ENCODE measurements around the gene PRKAG1. TPM values are rescaled to one million over a fixed set of nuclear protein-coding genes. Genes with fewer than 3 reads are reported as not detected.

Gene PRKAG1
- total RNA-seq, 1 donor from 2014 or later: 67.0 TPM

GRCh38 chr12:49027846-49028555 is 9.4 kb upstream of the PRKAG1 start:
- TF ChIP-seq CTCF (IDR thresholded peaks at IDR 0.05) (no peak), POLR2AphosphoS5 (IDR thresholded peaks at IDR 0.05; ENCODE audit: insufficient read depth in 1 of 2, low read depth in 1 of 2) (no peak), POLR2A (IDR thresholded peaks at IDR 0.05) (no peak)
- Histone ChIP-seq H3K36me3 (peaks cover 0 to 76% of the 10 kb centered on the region in 2 donors), H3K27me3 (no peaks in the 10 kb centered on the region), H3K27ac (no peak overlapping the region), H3K9me3 (no peaks in the 10 kb centered on the region), H3K4me3 (no peak overlapping the region), H3K4me1 (no peaks in the 10 kb centered on the region)
- intact Hi-C loops (cut with DNase I): no loop called here
- DNase-seq (ENCODE audit: extremely low spot score in 2 of 2): no peak

GRCh38 chr12:49026678-49027480 is 8.3 kb upstream of the PRKAG1 start:
- Histone ChIP-seq H3K4me1 (no peaks in the 10 kb centered on the region), H3K9me3 (no peaks in the 10 kb centered on the region), H3K27ac (no peak overlapping the region), H3K27me3 (no peaks in the 10 kb centered on the region), H3K36me3 (peaks cover 0 to 76% of the 10 kb centered on the region in 2 donors), H3K4me3 (no peak overlapping the region)
- intact Hi-C loops (cut with DNase I): no loop called here
- TF ChIP-seq POLR2AphosphoS5 (IDR thresholded peaks at IDR 0.05; ENCODE audit: insufficient read depth in 1 of 2, low read depth in 1 of 2) (peak in 1 of 2 donors; percentile 21), POLR2A (IDR thresholded peaks at IDR 0.05) (no peak)
- no peak for DNase-seq (ENCODE audit: extremely low spot score in 2 of 2)

GRCh38 chr12:49026101-49026500 is 7.5 kb upstream of the PRKAG1 start:
- intact Hi-C loops (cut with DNase I): no loop called here
- no peak overlapping the region for H3K27ac ChIP-seq
- peak in 1 of 2 donors; percentile 28 for TF ChIP-seq POLR2AphosphoS5 (IDR thresholded peaks at IDR 0.05; ENCODE audit: insufficient read depth in 1 of 2, low read depth in 1 of 2)
- TF ChIP-seq CTCF (IDR thresholded peaks at IDR 0.05): no peak
- H3K9me3 ChIP-seq: no peaks in the 10 kb centered on the region
- H3K4me3 ChIP-seq: no peak overlapping the region
- no peaks in the 10 kb centered on the region for H3K27me3 ChIP-seq
- H3K4me1 ChIP-seq: no peaks in the 10 kb centered on the region
- DNase-seq (ENCODE audit: extremely low spot score in 2 of 2): no peak
- peaks cover 0 to 76% of the 10 kb centered on the region in 2 donors for H3K36me3 ChIP-seq

DNA sequence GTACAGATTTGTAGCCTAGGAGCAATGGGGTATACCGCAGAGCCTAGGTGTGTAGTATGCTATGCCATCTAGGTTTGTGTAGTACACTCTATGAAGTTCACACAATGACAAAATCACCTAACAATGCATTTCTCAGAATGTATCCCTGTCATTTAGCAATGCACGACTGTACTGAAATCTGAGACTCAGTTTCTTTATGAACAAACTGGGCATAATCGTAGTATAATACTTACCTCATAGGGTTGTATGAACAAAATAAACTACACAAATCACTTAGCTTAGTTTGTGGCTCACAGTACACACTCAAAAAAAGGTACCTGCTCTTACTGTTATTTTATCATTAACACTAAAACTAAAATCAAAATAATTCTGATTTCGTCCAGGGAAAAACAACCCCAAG is 6.9 kb upstream of the PRKAG1 start:
- Histone ChIP-seq H3K4me3 (no peak overlapping the region), H3K4me1 (no peaks in the 10 kb centered on the region), H3K9me3 (no peaks in the 10 kb centered on the region), H3K36me3 (peaks cover 0 to 77% of the 10 kb centered on the region in 2 donors), H3K27ac (no peak overlapping the region), H3K27me3 (no peaks in the 10 kb centered on the region)
- DNase-seq (ENCODE audit: extremely low spot score in 2 of 2): no peak
- intact Hi-C loops (cut with DNase I): no loop called here
- TF ChIP-seq CTCF (IDR thresholded peaks at IDR 0.05): no peak
- TF ChIP-seq POLR2AphosphoS5 (IDR thresholded peaks at IDR 0.05; ENCODE audit: insufficient read depth in 1 of 2, low read depth in 1 of 2): no peak
- no peak for TF ChIP-seq POLR2A (IDR thresholded peaks at IDR 0.05)

- TF ChIP-seq POLR2AphosphoS5 (IDR thresholded peaks at IDR 0.05; ENCODE audit: insufficient read depth in 1 of 2, low read depth in 1 of 2) (no peak), POLR2A (IDR thresholded peaks at IDR 0.05) (no peak), CTCF (IDR thresholded peaks at IDR 0.05) (no peak)
- peaks cover 0 to 77% of the 10 kb centered on the region in 2 donors for H3K36me3 ChIP-seq
- no peak overlapping the region for H3K27ac ChIP-seq
- H3K9me3 ChIP-seq: no peaks in the 10 kb centered on the region
- no peaks in the 10 kb centered on the region for H3K4me1 ChIP-seq
- intact Hi-C loops (cut with DNase I): no loop called here
- no peaks in the 10 kb centered on the region for H3K27me3 ChIP-seq
- H3K4me3 ChIP-seq: no peak overlapping the region
- no peak for DNase-seq (ENCODE audit: extremely low spot score in 2 of 2)
Measured at GRCh38 chr12:49024543-49024942, 6.0 kb upstream of the PRKAG1 start.

Measured in vagina (tissue), 2 donors.